ENCODE results near the gene CMTM7.

Gene CMTM7

DNA sequence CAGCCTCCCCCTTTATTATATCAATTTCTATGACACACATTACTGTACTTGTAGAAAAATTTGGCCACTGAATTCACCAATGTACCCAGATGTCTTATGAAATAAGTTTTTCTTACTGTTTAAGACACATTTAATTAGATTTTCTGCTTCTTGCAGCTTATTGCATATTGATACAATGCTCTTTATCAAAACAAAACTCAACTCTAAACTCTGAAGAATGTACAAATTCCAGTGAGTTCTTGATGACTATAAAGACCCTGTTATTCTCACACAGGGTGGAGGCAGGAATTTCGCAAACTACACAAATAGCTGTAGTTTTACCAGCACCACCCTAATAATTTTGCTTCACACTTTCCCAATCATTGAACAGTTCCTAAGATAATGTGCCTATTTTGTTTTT lies 89.0 kb downstream of the CMTM7 start:
- no peak overlapping the region for H4K91ac ChIP-seq (ENCODE audit: low read depth, low read length)
- H3K4me3 ChIP-seq (ENCODE audit: low read depth, low read length): no peak overlapping the region
- no peak overlapping the region for H3K18ac ChIP-seq (ENCODE audit: low read length)
- H3K9ac ChIP-seq (ENCODE audit: low read length): no peak overlapping the region
- no peak overlapping the region for H2AFZ ChIP-seq (ENCODE audit: insufficient read depth, low read length, poor library complexity)
- no peak overlapping the region for H4K12ac ChIP-seq (ENCODE audit: low read depth, low read length)
- no peak overlapping the region for H2BK120ac ChIP-seq (ENCODE audit: insufficient read depth, low read length, poor library complexity)
- H3K79me1 ChIP-seq (ENCODE audit: low read length): no peaks in the 10 kb centered on the region
- H2AK5ac ChIP-seq (ENCODE audit: low read length): no peak overlapping the region
- H3K4me2 ChIP-seq (ENCODE audit: low read length): no peak overlapping the region
- H3K23ac ChIP-seq (ENCODE audit: low read length): no peak overlapping the region
- H3K9me3 ChIP-seq (ENCODE audit: insufficient read depth, low read depth, low read length): no peaks in the 10 kb centered on the region
- no peak overlapping the region for H2BK5ac ChIP-seq (ENCODE audit: low read depth, low read length, poor library complexity)
- no peak overlapping the region for H3K27ac ChIP-seq (ENCODE audit: low read depth, low read length)
- no peaks in the 10 kb centered on the region for H3K79me2 ChIP-seq (ENCODE audit: control insufficient read depth, insufficient read depth, low read length, poor library complexity)
- no peak overlapping the region for H2BK12ac ChIP-seq (ENCODE audit: low read length)
- no peak overlapping the region for H3K4ac ChIP-seq (ENCODE audit: low read depth, low read length)
- H3K27me3 ChIP-seq (ENCODE audit: insufficient read depth, low read length): no peaks in the 10 kb centered on the region
- DNase-seq: no peak
- no peaks in the 10 kb centered on the region for H3K4me1 ChIP-seq (ENCODE audit: control insufficient read depth in 1 of 2, insufficient read depth in 2 of 2, low read length in 2 of 2)
- H4K8ac ChIP-seq (ENCODE audit: low read depth, low read length): no peak overlapping the region
- H3K36me3 ChIP-seq (ENCODE audit: control insufficient read depth in 1 of 2, insufficient read depth in 2 of 2, low read length in 2 of 2): peaks cover 1 to 3% of the 10 kb centered on the region in 2 experiments
- no peak overlapping the region for H3K14ac ChIP-seq (ENCODE audit: low read length)
- no CpG with 5 or more reads among the region's 1 CpG for WGBS (ENCODE audit: extremely low coverage, insufficient coverage, insufficient read length)

DNA sequence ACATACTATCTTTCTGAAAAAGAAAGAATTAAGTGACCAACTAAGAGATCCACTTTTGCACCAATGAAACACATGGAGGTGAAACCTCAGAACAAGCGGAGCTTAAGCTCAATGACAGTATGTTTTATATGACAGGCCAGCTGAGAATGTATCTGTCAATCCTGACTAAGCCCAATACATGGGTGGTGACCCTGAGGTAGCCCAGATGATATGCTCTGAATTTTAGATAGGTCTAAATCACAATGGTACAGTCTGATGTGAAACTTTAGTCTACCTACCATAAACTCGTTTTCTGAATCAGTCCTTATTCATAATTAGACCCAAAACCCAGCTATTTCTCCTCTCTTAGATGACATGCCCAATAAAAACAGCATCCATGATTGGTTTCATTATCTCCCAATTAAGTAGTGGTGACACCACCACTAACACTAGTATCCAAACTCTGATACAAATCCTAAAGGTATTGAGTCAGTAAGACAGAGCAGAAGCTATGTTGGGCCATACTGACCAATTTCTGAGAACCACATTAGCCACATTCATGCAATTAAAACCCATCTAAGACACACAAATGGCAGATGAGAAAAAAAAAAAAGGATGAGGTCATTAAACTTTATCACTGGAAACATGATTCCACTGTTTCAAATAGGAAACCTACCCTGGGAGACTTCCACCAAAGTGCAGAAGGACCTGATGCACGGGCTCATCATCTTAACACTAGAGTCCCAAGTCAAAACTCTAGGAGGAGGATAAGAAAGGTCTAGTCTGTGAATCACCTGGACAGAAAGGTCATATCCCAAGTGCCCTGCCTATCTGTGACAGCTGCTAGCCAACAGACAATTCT lies 90.4 kb downstream of the CMTM7 start:
- Histone ChIP-seq H2AFZ (ENCODE audit: insufficient read depth, low read length, poor library complexity) (no peak overlapping the region), H3K27me3 (ENCODE audit: insufficient read depth, low read length) (no peaks in the 10 kb centered on the region), H2BK5ac (ENCODE audit: low read depth, low read length, poor library complexity) (no peak overlapping the region), H4K12ac (ENCODE audit: low read depth, low read length) (no peak overlapping the region), H2BK120ac (ENCODE audit: insufficient read depth, low read length, poor library complexity) (no peak overlapping the region), H3K4me2 (ENCODE audit: low read length) (no peak overlapping the region), H3K79me2 (ENCODE audit: control insufficient read depth, insufficient read depth, low read length, poor library complexity) (no peaks in the 10 kb centered on the region), H3K27ac (ENCODE audit: low read depth, low read length) (no peak overlapping the region), H4K91ac (ENCODE audit: low read depth, low read length) (no peak overlapping the region), H3K14ac (ENCODE audit: low read length) (no peak overlapping the region), H3K9ac (ENCODE audit: low read length) (no peak overlapping the region), H3K79me1 (ENCODE audit: low read length) (no peaks in the 10 kb centered on the region), H2BK12ac (ENCODE audit: low read length) (no peak overlapping the region), H3K23ac (ENCODE audit: low read length) (no peak overlapping the region), H4K8ac (ENCODE audit: low read depth, low read length) (no peak overlapping the region), H2AK5ac (ENCODE audit: low read length) (no peak overlapping the region), H3K9me3 (ENCODE audit: insufficient read depth, low read depth, low read length) (no peaks in the 10 kb centered on the region), H3K4me1 (ENCODE audit: control insufficient read depth in 1 of 2, insufficient read depth in 2 of 2, low read length in 2 of 2) (no peaks in the 10 kb centered on the region), H3K36me3 (ENCODE audit: control insufficient read depth in 1 of 2, insufficient read depth in 2 of 2, low read length in 2 of 2) (peaks cover 4 to 7% of the 10 kb centered on the region in 2 experiments), H3K18ac (ENCODE audit: low read length) (no peak overlapping the region), H3K4ac (ENCODE audit: low read depth, low read length) (no peak overlapping the region), H3K4me3 (ENCODE audit: low read depth, low read length) (no peak overlapping the region)
- no CpG with 5 or more reads among the region's 3 CpGs for WGBS (ENCODE audit: extremely low coverage, insufficient coverage, insufficient read length)
- no peak for DNase-seq

DNA sequence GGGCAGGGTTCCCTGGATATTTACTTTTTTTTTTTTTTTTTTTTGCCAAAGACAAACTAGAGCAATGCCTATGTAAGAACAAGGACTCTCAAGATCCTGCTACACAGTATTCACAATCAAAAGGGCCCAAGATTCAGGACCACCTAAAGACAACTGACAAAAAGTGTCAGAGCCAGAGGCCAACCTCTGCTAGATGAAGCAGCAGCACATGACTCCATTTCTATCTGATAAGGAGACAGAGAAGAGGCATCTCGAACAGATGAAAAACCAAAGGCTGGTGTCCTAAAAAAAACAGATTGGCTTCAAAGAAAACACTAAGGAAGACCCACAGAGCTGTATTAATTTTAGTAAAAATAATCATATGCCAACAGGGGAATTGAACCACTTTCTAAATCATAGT lies 91.0 kb downstream of the CMTM7 start:
- no peak overlapping the region for H3K14ac ChIP-seq (ENCODE audit: low read length)
- H3K4me2 ChIP-seq (ENCODE audit: low read length): no peak overlapping the region

DNA sequence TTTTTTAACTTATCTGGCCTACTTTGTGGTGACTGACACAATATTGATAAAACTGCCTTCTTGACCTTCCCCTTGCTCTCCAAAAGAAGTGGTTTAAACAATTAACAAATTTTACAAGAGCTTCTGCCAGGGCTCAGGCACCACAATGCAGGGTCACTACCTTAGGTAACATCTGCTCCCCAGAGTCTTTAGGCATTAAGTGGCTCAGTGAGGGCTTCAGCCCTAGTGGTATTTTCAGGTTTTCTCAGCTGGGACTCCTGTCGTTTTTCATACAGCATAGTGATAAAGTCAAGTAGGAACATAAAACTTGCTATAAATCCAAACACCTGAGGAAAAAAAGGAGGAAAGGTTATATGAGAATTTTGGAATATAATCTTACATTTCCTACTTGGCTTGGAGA lies 92.1 kb downstream of the CMTM7 start:
- no CpG with 5 or more reads among the region's 1 CpG for WGBS (ENCODE audit: extremely low coverage, insufficient coverage, insufficient read length)
- Histone ChIP-seq H4K8ac (ENCODE audit: low read depth, low read length) (no peak overlapping the region), H2BK120ac (ENCODE audit: insufficient read depth, low read length, poor library complexity) (no peak overlapping the region), H2BK12ac (ENCODE audit: low read length) (no peak overlapping the region), H3K9me3 (ENCODE audit: insufficient read depth, low read depth, low read length) (no peaks in the 10 kb centered on the region), H3K4me3 (ENCODE audit: low read depth, low read length) (no peak overlapping the region), H3K14ac (ENCODE audit: low read length) (no peak overlapping the region), H4K12ac (ENCODE audit: low read depth, low read length) (no peak overlapping the region), H3K23ac (ENCODE audit: low read length) (no peak overlapping the region), H3K18ac (ENCODE audit: low read length) (no peak overlapping the region), H3K4me1 (ENCODE audit: control insufficient read depth in 1 of 2, insufficient read depth in 2 of 2, low read length in 2 of 2) (no peaks in the 10 kb centered on the region), H3K79me2 (ENCODE audit: control insufficient read depth, insufficient read depth, low read length, poor library complexity) (no peaks in the 10 kb centered on the region), H3K79me1 (ENCODE audit: low read length) (no peaks in the 10 kb centered on the region), H3K27me3 (ENCODE audit: insufficient read depth, low read length) (no peaks in the 10 kb centered on the region), H3K27ac (ENCODE audit: low read depth, low read length) (no peak overlapping the region), H4K91ac (ENCODE audit: low read depth, low read length) (no peak overlapping the region), H2AFZ (ENCODE audit: insufficient read depth, low read length, poor library complexity) (no peak overlapping the region), H2AK5ac (ENCODE audit: low read length) (no peak overlapping the region), H2BK5ac (ENCODE audit: low read depth, low read length, poor library complexity) (no peak overlapping the region), H3K4me2 (ENCODE audit: low read length) (no peak overlapping the region), H3K9ac (ENCODE audit: low read length) (no peak overlapping the region), H3K36me3 (ENCODE audit: control insufficient read depth in 1 of 2, insufficient read depth in 2 of 2, low read length in 2 of 2) (peaks cover 4 to 5% of the 10 kb centered on the region in 2 experiments), H3K4ac (ENCODE audit: low read depth, low read length) (no peak overlapping the region)
- no peak for DNase-seq

More for the DNA sequence above, 91.0 kb downstream of the CMTM7 start:
- Histone ChIP-seq H2BK5ac (ENCODE audit: low read depth, low read length, poor library complexity) (no peak overlapping the region), H3K36me3 (ENCODE audit: control insufficient read depth in 1 of 2, insufficient read depth in 2 of 2, low read length in 2 of 2) (peaks cover 4 to 7% of the 10 kb centered on the region in 2 experiments), H4K12ac (ENCODE audit: low read depth, low read length) (no peak overlapping the region), H2BK12ac (ENCODE audit: low read length) (no peak overlapping the region), H4K91ac (ENCODE audit: low read depth, low read length) (no peak overlapping the region), H3K4me1 (ENCODE audit: control insufficient read depth in 1 of 2, insufficient read depth in 2 of 2, low read length in 2 of 2) (no peaks in the 10 kb centered on the region), H3K79me1 (ENCODE audit: low read length) (no peaks in the 10 kb centered on the region), H3K9me3 (ENCODE audit: insufficient read depth, low read depth, low read length) (no peaks in the 10 kb centered on the region), H3K4me3 (ENCODE audit: low read depth, low read length) (no peak overlapping the region), H2BK120ac (ENCODE audit: insufficient read depth, low read length, poor library complexity) (no peak overlapping the region), H3K4ac (ENCODE audit: low read depth, low read length) (no peak overlapping the region), H2AK5ac (ENCODE audit: low read length) (no peak overlapping the region), H2AFZ (ENCODE audit: insufficient read depth, low read length, poor library complexity) (no peak overlapping the region), H3K18ac (ENCODE audit: low read length) (no peak overlapping the region), H3K9ac (ENCODE audit: low read length) (no peak overlapping the region), H3K27me3 (ENCODE audit: insufficient read depth, low read length) (no peaks in the 10 kb centered on the region), H3K23ac (ENCODE audit: low read length) (no peak overlapping the region), H4K8ac (ENCODE audit: low read depth, low read length) (no peak overlapping the region), H3K79me2 (ENCODE audit: control insufficient read depth, insufficient read depth, low read length, poor library complexity) (no peaks in the 10 kb centered on the region), H3K27ac (ENCODE audit: low read depth, low read length) (no peak overlapping the region)
- WGBS (ENCODE audit: extremely low coverage, insufficient coverage, insufficient read length): no CpG with 5 or more reads among the region's 1 CpG
- no peak for DNase-seq

All from trophoblast cell (in vitro differentiated cells and primary cell).